MCF 10A (cell line): ENCODE measurements around the gene SDF2. TPM values are rescaled to one million over a fixed set of nuclear protein-coding genes. Genes with fewer than 3 reads are reported as not detected.
A peak's percentile ranks its signal among the peaks of the same experiment; 100 is the strongest.

Experiments used
- BruUV-seq: library from RNA; stranded (reverse); fragments of 400-500 nt; replicated peaks from 2 replicates; lab custom pipeline; 2021; lab: Mats Ljungman, UMichigan
- CTCF ChIA-PET: fragments of 300-600 bp; sonication (Branson Sonifier 250); formaldehyde crosslinking; extraction: SDS; loops from one replicate; lab custom pipeline; 2021; ENCODE audit warnings: antibody characterized with exemption, inconsistent platforms; lab: Yijun Ruan, JAX
- POLR2A ChIA-PET: fragments of 300-600, 350-650 bp; sonication (Branson Sonifier 250); formaldehyde crosslinking; extraction: SDS; loops from one replicate; lab custom pipeline; 2020; ENCODE audit warnings: antibody characterized with exemption, inconsistent platforms; lab: Yijun Ruan, JAX
- DNase-seq: peaks from one replicate; pipeline ENCODE4 v3.0.0-alpha.2; 2018; ENCODE audit not compliant: unreplicated experiment
- H3K27ac Mint-ChIP-seq: one replicate; pipeline ENCODE4 v1.8.0; 2022; ENCODE audit warnings: mild to moderate bottlenecking, low read depth, mixed read lengths; ENCODE audit not compliant: unreplicated experiment
- H3K27me3 Mint-ChIP-seq: one replicate; pipeline ENCODE4 v1.8.0; 2022; ENCODE audit warnings: mixed read lengths; ENCODE audit not compliant: insufficient read depth, unreplicated experiment
- H3K36me3 Mint-ChIP-seq: one replicate; pipeline ENCODE4 v1.8.0; 2022; ENCODE audit warnings: mild to moderate bottlenecking, moderate library complexity, mixed read lengths; ENCODE audit not compliant: insufficient read depth, unreplicated experiment
- H3K4me1 Mint-ChIP-seq: one replicate; pipeline ENCODE4 v1.8.0; 2022; ENCODE audit warnings: mixed read lengths; ENCODE audit not compliant: insufficient read depth, unreplicated experiment
- H3K4me3 Mint-ChIP-seq: one replicate; pipeline ENCODE4 v1.8.0; 2022; ENCODE audit warnings: mild to moderate bottlenecking, moderate library complexity, mixed read lengths; ENCODE audit not compliant: unreplicated experiment
- H3K9me3 Mint-ChIP-seq: one replicate; pipeline ENCODE4 v1.8.0; 2022; ENCODE audit warnings: mixed read lengths; ENCODE audit not compliant: unreplicated experiment
- intact Hi-C: fragments of 100-400 bp; cut with micrococcal nuclease; formaldehyde crosslinking; loops from 2 replicates; pipeline ENCODE4 v1.14.1; 2022
- total RNA-seq: library from RNA; stranded (reverse); gene quantifications from 2 replicates; pipeline ENCODE4 v1.2.3, GENCODE V29; 2022
- TF ChIP-seq, protein P1 (sequence below): fragments of 200-600 bp; IDR thresholded peaks from one replicate; pipeline ENCODE4 v1.8.0; 2022; ENCODE audit warnings: antibody characterized with exemption, mild to moderate bottlenecking; ENCODE audit not compliant: unreplicated experiment

The SDF2 gene
- total RNA-seq, 1 experiment from 2014 or later = 31.4 TPM

DNA sequence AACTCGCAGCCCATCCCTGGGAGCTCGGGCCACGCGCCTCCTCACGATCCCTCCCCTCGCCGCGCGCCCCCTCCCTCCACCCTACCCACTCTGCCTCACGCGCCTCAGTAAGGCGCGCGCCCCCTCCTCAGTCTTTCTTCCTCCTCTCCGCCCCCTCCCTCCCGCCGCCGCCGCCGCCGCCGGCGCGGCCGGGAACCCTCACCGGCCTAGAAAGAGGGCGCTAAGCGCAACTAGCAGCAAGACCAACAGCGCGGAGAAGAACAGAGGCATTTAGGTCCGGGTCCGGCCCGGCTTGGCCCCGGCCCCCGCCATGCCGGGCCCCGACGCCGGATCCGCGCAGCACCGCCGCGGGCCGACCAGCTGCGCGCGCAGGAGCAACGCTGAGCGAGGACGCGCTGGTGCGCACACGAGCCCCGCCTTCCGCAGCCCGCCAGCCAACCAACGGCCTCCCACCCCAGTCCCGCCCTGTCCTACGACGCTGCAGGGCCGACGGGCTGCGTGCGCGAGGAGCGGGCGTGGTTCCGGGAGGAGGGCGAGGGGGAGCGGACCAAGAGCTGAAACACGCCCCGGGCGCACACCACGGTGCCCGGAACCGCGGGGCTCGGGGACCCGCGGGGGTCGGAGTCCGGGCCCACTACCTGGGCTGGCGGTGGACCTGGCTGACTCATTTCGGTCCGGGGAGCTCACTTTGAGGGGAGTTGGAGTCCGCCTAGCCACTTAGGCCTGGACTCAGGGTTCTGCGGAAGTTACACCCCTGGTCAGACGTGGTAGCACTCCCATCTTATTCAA, 16.7 kb downstream of the SDF2 start, which contains the start of gene BLTP2:
BLTP2 (minus strand) TSS at position 372 of the 789 bp plus-strand sequence; CDS start at position 270, 102 bp downstream.
- H3K36me3 Mint-ChIP-seq = peaks cover 51% of the 10 kb centered on the region
- intact Hi-C loops = loop anchor here (1.0 kb wide), 1 partner anchor 31 kb away; no protein-coding TSS in a partner anchor
- POLR2A ChIA-PET = interaction anchor here (0.7 to 12.0 kb wide), 27 partner anchors 10 to 804 kb away, joined by 3 to 208 read pairs (median 6); partner anchors contain the start of genes ALDOC, NEK8, PHF12 and PIGS
- CTCF ChIA-PET = interaction anchor here (0.6 to 4.3 kb wide), 9 partner anchors 8 to 82 kb away, joined by 3 to 25 read pairs (median 3); partner anchors contain the start of genes SDF2 and SUPT6H
- no TSS peak for BruUV-seq
- H3K9me3 Mint-ChIP-seq = no peaks in the 10 kb centered on the region
- DNase-seq = peak; percentile 92
- H3K27me3 Mint-ChIP-seq = no peaks in the 10 kb centered on the region
- H3K27ac Mint-ChIP-seq = peak within 1 kb of the TSS; percentile 83
- TF ChIP-seq, protein P1, sequence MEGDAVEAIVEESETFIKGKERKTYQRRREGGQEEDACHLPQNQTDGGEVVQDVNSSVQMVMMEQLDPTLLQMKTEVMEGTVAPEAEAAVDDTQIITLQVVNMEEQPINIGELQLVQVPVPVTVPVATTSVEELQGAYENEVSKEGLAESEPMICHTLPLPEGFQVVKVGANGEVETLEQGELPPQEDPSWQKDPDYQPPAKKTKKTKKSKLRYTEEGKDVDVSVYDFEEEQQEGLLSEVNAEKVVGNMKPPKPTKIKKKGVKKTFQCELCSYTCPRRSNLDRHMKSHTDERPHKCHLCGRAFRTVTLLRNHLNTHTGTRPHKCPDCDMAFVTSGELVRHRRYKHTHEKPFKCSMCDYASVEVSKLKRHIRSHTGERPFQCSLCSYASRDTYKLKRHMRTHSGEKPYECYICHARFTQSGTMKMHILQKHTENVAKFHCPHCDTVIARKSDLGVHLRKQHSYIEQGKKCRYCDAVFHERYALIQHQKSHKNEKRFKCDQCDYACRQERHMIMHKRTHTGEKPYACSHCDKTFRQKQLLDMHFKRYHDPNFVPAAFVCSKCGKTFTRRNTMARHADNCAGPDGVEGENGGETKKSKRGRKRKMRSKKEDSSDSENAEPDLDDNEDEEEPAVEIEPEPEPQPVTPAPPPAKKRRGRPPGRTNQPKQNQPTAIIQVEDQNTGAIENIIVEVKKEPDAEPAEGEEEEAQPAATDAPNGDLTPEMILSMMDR = no peak
- H3K4me3 Mint-ChIP-seq = peak within 1 kb of the TSS; percentile 94
- peaks cover 27% of the 10 kb centered on the region for H3K4me1 Mint-ChIP-seq

DNA sequence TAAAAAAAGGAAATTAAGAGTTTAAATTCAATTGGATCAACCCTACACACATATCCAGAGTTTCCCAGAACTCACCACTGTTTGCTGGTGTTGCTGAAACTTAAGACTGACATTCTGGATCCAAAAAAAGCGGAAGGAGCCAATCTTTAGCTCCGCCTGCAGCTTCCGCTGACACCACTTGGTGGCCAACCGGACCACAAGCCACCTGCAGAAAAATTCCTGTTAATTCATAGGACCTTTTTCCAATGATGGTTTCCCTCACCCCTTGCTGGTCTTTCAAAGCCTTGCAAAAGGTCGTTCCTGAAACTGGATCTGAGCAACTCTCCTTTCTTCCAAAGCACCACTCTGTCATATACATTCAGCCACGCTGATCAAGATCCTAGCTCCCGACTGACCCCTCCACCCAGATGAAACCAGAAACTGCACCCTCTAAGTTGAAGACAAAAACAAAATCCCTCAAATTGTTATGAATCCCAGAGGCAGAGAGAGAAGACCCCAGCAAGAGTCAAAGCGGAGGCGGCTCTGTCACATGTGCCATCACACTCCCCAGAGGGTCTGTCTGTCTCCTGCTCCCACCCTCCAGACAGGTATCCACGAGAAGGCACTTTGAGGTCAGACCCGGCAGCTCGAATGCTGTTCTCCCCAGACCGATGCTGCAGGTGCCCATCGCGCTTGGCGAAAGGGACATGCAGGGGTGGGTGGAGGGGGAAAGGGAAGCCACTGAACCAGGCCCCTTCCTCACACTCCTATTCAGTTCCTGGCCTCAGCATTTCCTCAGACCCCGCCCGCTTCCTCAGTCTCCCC, 17.5 kb downstream of the SDF2 start:
- no peaks in the 10 kb centered on the region for H3K27me3 Mint-ChIP-seq
- H3K4me1 Mint-ChIP-seq = peaks cover 27% of the 10 kb centered on the region
- peak; percentile 58 for DNase-seq
- intact Hi-C loops = loop anchor here (1.0 kb wide), 1 partner anchor 32 kb away; no protein-coding TSS in a partner anchor
- peak overlapping the region; percentile 94 for H3K4me3 Mint-ChIP-seq
- POLR2A ChIA-PET = interaction anchor here (0.6 to 12.0 kb wide), 29 partner anchors 10 to 805 kb away, joined by 3 to 208 read pairs (median 5); partner anchors contain the start of genes ALDOC, FAM222B, NEK8 and PHF12
- peak overlapping the region; percentile 73 for H3K27ac Mint-ChIP-seq
- H3K36me3 Mint-ChIP-seq = peaks cover 54% of the 10 kb centered on the region
- CTCF ChIA-PET = interaction anchor here (0.6 to 4.3 kb wide), 13 partner anchors 10 to 777 kb away, joined by 3 to 25 read pairs (median 3); partner anchors contain the start of genes SDF2 and SUPT6H
- TF ChIP-seq, protein P1 = peak; percentile 37
- no peaks in the 10 kb centered on the region for H3K9me3 Mint-ChIP-seq
- no TSS peak for BruUV-seq

DNA sequence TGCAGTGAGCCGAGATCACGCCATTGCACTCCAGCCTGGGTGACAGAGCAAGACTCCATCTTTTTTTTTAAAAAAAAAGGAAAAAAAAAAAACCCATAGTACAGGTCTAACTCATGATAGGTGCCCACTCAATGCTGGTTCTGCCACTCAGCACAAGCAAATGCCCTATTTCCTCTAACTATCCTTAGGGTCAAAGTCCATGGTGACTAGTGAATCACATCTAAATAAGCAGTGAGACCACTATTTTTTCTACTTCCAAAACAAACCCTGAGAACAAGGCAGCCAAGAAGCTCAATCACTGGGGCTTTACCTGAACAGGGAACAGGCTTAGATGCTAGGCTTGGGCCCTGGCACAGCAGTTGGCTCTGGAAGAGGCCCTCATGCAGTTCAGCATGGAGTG, 20.1 kb downstream of the SDF2 start:
- CTCF ChIA-PET = interaction anchor here (1.1 to 1.7 kb wide), 2 partner anchors 34 to 86 kb away, joined by 5 to 6 read pairs; no protein-coding TSS in a partner anchor
- no peak overlapping the region for H3K4me3 Mint-ChIP-seq
- no peaks in the 10 kb centered on the region for H3K9me3 Mint-ChIP-seq
- no peak overlapping the region for H3K27ac Mint-ChIP-seq
- no peak for DNase-seq
- BruUV-seq = no TSS peak
- H3K4me1 Mint-ChIP-seq = peaks cover 24% of the 10 kb centered on the region
- H3K36me3 Mint-ChIP-seq = peaks cover 70% of the 10 kb centered on the region
- POLR2A ChIA-PET = interaction anchor here (1.4 to 5.9 kb wide), 2 partner anchors 21 to 79 kb away, joined by 6 to 77 read pairs; partner anchors contain the start of genes RPL23A, SDF2 and SUPT6H
- TF ChIP-seq, protein P1 = no peak
- intact Hi-C loops = no loop called here
- no peaks in the 10 kb centered on the region for H3K27me3 Mint-ChIP-seq
